A549 (cell line): ENCODE results near the gene IFFO2.

Experiments
- BHLHE40 ChIP-seq: IDR thresholded peaks from 2 replicates; pipeline ENCODE4 v1.6.1; 2012; ENCODE audit warnings: low read depth, low read length, inconsistent platforms
- CBX2 ChIP-seq: fragments of 200-600 bp; sonication (generic); IDR thresholded peaks from 2 replicates; pipeline ENCODE4 v1.6.1; 2016; ENCODE audit warnings: low read depth, mild to moderate bottlenecking, borderline replicate concordance
- EP300 ChIP-seq, 2 experiments: fragments of >200 bp; sonication (Bioruptor Twin); formaldehyde crosslinking; IDR thresholded peaks; 2 replicates in 1 of 2; 3 replicates in 1 of 2; pipeline ENCODE4 v1.6.1; 2016 to 2017
- ESRRA ChIP-seq: fragments of 150-350 bp; IDR thresholded peaks from 2 replicates; pipeline ENCODE4 v1.6.1; 2014; ENCODE audit warnings: mild to moderate bottlenecking, low read length, borderline replicate concordance
- HDAC2 ChIP-seq: fragments of 200-600 bp; sonication (generic); IDR thresholded peaks from 2 replicates; pipeline ENCODE4 v1.6.1; 2016
- NPAS2 ChIP-seq: fragments of 250-450 bp; sonication (Bioruptor Pico); IDR thresholded peaks from 2 replicates; pipeline ENCODE4 v1.8.0; 2022; ENCODE audit warnings: mild to moderate bottlenecking, moderate library complexity, borderline replicate concordance
- TF ChIP-seq, protein P1 (sequence below): fragments of >200 bp; sonication (Bioruptor Twin); formaldehyde crosslinking; IDR thresholded peaks from 3 replicates; pipeline ENCODE4 v1.5.1; 2016

DNA sequence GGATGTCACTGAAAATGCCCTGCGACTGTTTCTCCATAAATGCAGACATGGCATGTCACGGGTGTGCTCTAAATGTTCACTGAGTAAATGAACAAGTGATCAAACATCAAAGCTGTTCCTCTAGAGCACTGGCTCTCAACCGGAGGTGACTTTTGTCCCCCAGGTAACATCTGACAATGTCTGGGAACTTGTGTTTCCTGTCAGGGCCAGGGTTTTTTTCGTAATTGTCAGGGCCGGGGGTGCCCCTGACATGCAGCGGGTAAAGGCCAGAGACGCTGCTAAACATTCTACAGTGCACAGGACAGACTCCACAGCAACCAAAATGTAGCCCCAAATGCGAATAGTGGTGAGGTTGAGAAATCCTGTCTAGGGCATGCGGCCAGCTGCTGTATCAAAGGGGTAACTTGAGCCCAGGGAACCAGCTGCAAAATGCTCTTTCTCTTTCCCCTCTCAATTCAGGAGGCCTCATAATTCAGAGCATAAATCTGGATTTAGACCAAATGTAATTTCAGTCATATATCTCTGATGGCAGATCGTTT is 56.1 kb downstream of the IFFO2 start:
- no peak for TF ChIP-seq CBX2
- TF ChIP-seq, protein P1, sequence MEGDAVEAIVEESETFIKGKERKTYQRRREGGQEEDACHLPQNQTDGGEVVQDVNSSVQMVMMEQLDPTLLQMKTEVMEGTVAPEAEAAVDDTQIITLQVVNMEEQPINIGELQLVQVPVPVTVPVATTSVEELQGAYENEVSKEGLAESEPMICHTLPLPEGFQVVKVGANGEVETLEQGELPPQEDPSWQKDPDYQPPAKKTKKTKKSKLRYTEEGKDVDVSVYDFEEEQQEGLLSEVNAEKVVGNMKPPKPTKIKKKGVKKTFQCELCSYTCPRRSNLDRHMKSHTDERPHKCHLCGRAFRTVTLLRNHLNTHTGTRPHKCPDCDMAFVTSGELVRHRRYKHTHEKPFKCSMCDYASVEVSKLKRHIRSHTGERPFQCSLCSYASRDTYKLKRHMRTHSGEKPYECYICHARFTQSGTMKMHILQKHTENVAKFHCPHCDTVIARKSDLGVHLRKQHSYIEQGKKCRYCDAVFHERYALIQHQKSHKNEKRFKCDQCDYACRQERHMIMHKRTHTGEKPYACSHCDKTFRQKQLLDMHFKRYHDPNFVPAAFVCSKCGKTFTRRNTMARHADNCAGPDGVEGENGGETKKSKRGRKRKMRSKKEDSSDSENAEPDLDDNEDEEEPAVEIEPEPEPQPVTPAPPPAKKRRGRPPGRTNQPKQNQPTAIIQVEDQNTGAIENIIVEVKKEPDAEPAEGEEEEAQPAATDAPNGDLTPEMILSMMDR: no peak
- no peak for TF ChIP-seq HDAC2
- no peak for TF ChIP-seq EP300 (IDR thresholded peaks at IDR 0.05)
- TF ChIP-seq BHLHE40: no peak
- no peak for TF ChIP-seq NPAS2 (CRISPR knock-in tag)
- no peak for TF ChIP-seq ESRRA
